ENCODE results near the gene QSOX1.

The QSOX1 gene

GRCh38 chr1:180217006-180217405 lies 62.3 kb downstream of the QSOX1 start:
- no peak for DNase-seq

GRCh38 chr1:180218806-180219765 lies 64.4 kb downstream of the QSOX1 start:
- no peak for DNase-seq

- no peak for DNase-seq
These were observed 65.1 kb downstream of the QSOX1 start for GRCh38 chr1:180219776-180220175.

- no peak for DNase-seq
These were observed 66.8 kb downstream of the QSOX1 start for GRCh38 chr1:180221462-180221861.

- no peak for DNase-seq
These were observed 70.2 kb downstream of the QSOX1 start for GRCh38 chr1:180224902-180225301.

- no peak for DNase-seq
These were observed 70.7 kb downstream of the QSOX1 start for GRCh38 chr1:180225403-180225802.

GRCh38 chr1:180227861-180228647 lies 73.4 kb downstream of the QSOX1 start:
- DNase-seq = no peak

GRCh38 chr1:180228648-180229482 lies 74.2 kb downstream of the QSOX1 start:
- no peak for DNase-seq

- DNase-seq = peak; percentile 27
These were observed 75.1 kb downstream of the QSOX1 start, which contains the start of gene LHX4 for GRCh38 chr1:180229483-180230415. Gene LHX4, plus strand, starts transcription at chr1:180230264. Its CDS starts 266 bp downstream, at chr1:180230530.

- no peak for DNase-seq
These were observed 75.7 kb downstream of the QSOX1 start for GRCh38 chr1:180230416-180230790.

GRCh38 chr1:180230791-180231505 lies 76.3 kb downstream of the QSOX1 start:
- DNase-seq = no peak

GRCh38 chr1:180231506-180231921 lies 76.8 kb downstream of the QSOX1 start:
- DNase-seq = peak; percentile 38

GRCh38 chr1:180231936-180232335 lies 77.3 kb downstream of the QSOX1 start:
- no peak for DNase-seq

- DNase-seq = no peak
These were observed 77.9 kb downstream of the QSOX1 start for GRCh38 chr1:180232521-180233043.

- no peak for DNase-seq
These were observed 78.7 kb downstream of the QSOX1 start for GRCh38 chr1:180233191-180234011.

- DNase-seq = no peak
These were observed 79.9 kb downstream of the QSOX1 start for GRCh38 chr1:180234369-180235076.

GRCh38 chr1:180235077-180235501 lies 80.4 kb downstream of the QSOX1 start:
- no peak for DNase-seq

GRCh38 chr1:180235502-180236239 lies 81.0 kb downstream of the QSOX1 start:
- no peak for DNase-seq

All from activated CD4-positive, alpha-beta T cell treated with anti-CD3 and anti-CD28 coated beads, Interleukin-2, amount 50 U/mL, for 16 hours (primary cell).